Uterus (tissue), 2 donors: Measurements from ENCODE around the gene TRIP10.

Experiments
- POLR2A ChIP-seq, 2 donors: fragments of 450-650 bp; IDR thresholded peaks; one replicate each; pipeline ENCODE4 v1.6.1; 2016; ENCODE audit warnings: antibody characterized with exemption in 2 of 2, mild to moderate bottlenecking in 1 of 2, moderate library complexity in 1 of 2
- TF ChIP-seq, protein P1 (sequence below), 4 experiments: fragments of 200-600 bp in 2 of 4; fragments of 450-650 bp in 2 of 4; sonication (generic) in 2 of 4; IDR thresholded peaks; one replicate each; pipeline ENCODE4 v1.5.1; 2016 to 2019; ENCODE audit warnings: antibody characterized with exemption in 4 of 4, mild to moderate bottlenecking in 2 of 4, moderate library complexity in 1 of 4

DNA sequence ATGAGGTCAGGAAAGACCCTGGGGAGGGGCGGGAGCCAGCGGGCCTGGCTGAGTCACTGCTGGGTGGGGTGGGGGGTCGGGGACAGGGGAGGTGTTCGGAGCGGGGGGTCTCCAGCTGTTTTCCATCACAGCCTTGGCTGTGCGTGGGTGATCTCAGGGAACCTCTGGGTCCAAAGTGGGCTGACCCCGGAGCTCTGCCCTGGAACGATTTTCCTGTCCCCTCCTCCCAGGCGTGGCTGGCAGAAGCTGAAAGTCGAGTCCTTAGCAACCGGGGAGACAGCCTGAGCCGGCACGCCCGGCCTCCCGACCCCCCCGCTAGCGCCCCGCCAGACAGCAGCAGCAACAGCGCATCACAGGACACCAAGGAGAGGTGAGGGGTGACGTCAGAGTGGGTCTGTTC is 10.6 kb downstream of the TRIP10 start:
- TF ChIP-seq, protein P1, sequence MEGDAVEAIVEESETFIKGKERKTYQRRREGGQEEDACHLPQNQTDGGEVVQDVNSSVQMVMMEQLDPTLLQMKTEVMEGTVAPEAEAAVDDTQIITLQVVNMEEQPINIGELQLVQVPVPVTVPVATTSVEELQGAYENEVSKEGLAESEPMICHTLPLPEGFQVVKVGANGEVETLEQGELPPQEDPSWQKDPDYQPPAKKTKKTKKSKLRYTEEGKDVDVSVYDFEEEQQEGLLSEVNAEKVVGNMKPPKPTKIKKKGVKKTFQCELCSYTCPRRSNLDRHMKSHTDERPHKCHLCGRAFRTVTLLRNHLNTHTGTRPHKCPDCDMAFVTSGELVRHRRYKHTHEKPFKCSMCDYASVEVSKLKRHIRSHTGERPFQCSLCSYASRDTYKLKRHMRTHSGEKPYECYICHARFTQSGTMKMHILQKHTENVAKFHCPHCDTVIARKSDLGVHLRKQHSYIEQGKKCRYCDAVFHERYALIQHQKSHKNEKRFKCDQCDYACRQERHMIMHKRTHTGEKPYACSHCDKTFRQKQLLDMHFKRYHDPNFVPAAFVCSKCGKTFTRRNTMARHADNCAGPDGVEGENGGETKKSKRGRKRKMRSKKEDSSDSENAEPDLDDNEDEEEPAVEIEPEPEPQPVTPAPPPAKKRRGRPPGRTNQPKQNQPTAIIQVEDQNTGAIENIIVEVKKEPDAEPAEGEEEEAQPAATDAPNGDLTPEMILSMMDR (IDR thresholded peaks at IDR 0.05), result no peak
- no peak for TF ChIP-seq POLR2A (IDR thresholded peaks at IDR 0.05)
